K562 (cell line): ENCODE data around the gene MMP23B. TPM values are rescaled to one million over a fixed set of nuclear protein-coding genes. Genes with fewer than 3 reads are reported as not detected.
A peak's percentile ranks its signal among the peaks of the same experiment; 100 is the strongest.

ENCODE experiments used
- CREM ChIP-seq: IDR thresholded peaks from 2 replicates; pipeline ENCODE4 v1.6.1; 2014; ENCODE audit warnings: antibody characterized with exemption, low read depth
- HDAC2 ChIP-seq: fragments of 450-650 bp; IDR thresholded peaks from 2 replicates; pipeline ENCODE4 v1.6.1; 2016; ENCODE audit warnings: mild to moderate bottlenecking
- MAZ ChIP-seq, 2 experiments: fragments of 450-650 bp in 1 of 2; sonication (generic) in 1 of 2; formaldehyde crosslinking; IDR thresholded peaks in 1 of 2; conservative IDR thresholded peaks in 1 of 2; 2 replicates each; pipeline versions ENCODE4 v1.4.0 to v1.5.0; 2020; ENCODE audit warnings: mild to moderate bottlenecking in 1 of 2, missing genetic modification reagents in 1 of 2
- PCBP1 ChIP-seq: fragments of 200-400 bp; formaldehyde crosslinking; IDR thresholded peaks from 2 replicates; pipeline ENCODE4 v1.6.1; 2018; ENCODE audit warnings: mild to moderate bottlenecking, low read depth, low read length; ENCODE audit not compliant: poor library complexity, severe bottlenecking
- PHF8 ChIP-seq: fragments of 200-600 bp; sonication (generic); IDR thresholded peaks from 2 replicates; pipeline ENCODE4 v1.6.1; 2012; ENCODE audit warnings: mixed run types, mild to moderate bottlenecking, inconsistent platforms, low read length, moderate library complexity, borderline replicate concordance
- PRDM10 ChIP-seq: fragments of 450-650 bp; IDR thresholded peaks from 2 replicates; pipeline ENCODE4 v1.6.1; 2018; ENCODE audit not compliant: partially characterized antibody
- ZBTB33 ChIP-seq: sonication (generic); formaldehyde crosslinking; IDR thresholded peaks from 2 replicates; pipeline ENCODE4 v1.8.1; 2023; ENCODE audit warnings: mild to moderate bottlenecking, missing genetic modification reagents
- ZNF174 ChIP-seq: fragments of 250-450 bp; sonication (Bioruptor Pico); IDR thresholded peaks from 2 replicates; pipeline ENCODE4 v1.4.0; 2020; ENCODE audit warnings: mild to moderate bottlenecking
- polyA plus RNA-seq, 8 experiments: library from polyadenylated mRNA; depleted of rRNA in 4 of 8; stranded (reverse) in 5 of 8; unstranded in 3 of 8; fragments of >200 nt; fragmentation: Nextera tagmentation in 2 of 8; fragmentation: Illumina TruSeq in 1 of 8; extraction: Ambion mirVana in 2 of 8; extraction: Trizol in 1 of 8; gene quantifications; 2 replicates each; pipeline versions ENCODE4 v1.2.1 to v1.2.3, GENCODE V29; 2011 to 2014; ENCODE audit warnings: inconsistent platforms in 1 of 8, missing spikeins in 1 of 8
- total RNA-seq, 7 experiments: library from RNA; depleted of rRNA in 6 of 7; stranded (reverse); fragments of >200 nt in 6 of 7; fragmentation: Illumina TruSeq in 2 of 7; extraction: Trizol in 2 of 7; gene quantifications; 2 replicates each; pipeline versions ENCODE4 v1.2.1 to v1.2.3, GENCODE V29; 2011 to 2021; ENCODE audit warnings: low replicate concordance in 1 of 7
- TF ChIP-seq, protein P1 (sequence below): fragments of 200-800 bp; sonication (Bioruptor generic); IDR thresholded peaks from 2 replicates; pipeline ENCODE4 v1.6.1; 2017; ENCODE audit warnings: missing genetic modification characterization, missing compliant biosample characterization
- TF ChIP-seq, protein P2 (sequence below): sonication (generic); formaldehyde crosslinking; IDR thresholded peaks from 2 replicates; pipeline ENCODE4 v1.8.0; 2022; ENCODE audit warnings: missing genetic modification reagents, mild to moderate bottlenecking, moderate library complexity, borderline replicate concordance

MMP23B gene
- total and polyA plus RNA-seq, 9 of the 15 experiments (the other 6 are each of a cell fraction or from before 2014, with no cell fraction given), result 0.28 to 1.2 (median 0.41) TPM; not detected in 5

GRCh38 chr1:1597275-1597930 is 34.6 kb upstream of the MMP23B start (continued):
- TF ChIP-seq, protein P1, sequence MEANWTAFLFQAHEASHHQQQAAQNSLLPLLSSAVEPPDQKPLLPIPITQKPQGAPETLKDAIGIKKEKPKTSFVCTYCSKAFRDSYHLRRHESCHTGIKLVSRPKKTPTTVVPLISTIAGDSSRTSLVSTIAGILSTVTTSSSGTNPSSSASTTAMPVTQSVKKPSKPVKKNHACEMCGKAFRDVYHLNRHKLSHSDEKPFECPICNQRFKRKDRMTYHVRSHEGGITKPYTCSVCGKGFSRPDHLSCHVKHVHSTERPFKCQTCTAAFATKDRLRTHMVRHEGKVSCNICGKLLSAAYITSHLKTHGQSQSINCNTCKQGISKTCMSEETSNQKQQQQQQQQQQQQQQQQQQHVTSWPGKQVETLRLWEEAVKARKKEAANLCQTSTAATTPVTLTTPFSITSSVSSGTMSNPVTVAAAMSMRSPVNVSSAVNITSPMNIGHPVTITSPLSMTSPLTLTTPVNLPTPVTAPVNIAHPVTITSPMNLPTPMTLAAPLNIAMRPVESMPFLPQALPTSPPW (CRISPR knock-in tag), result peak; percentile 98
- TF ChIP-seq PHF8 (peak; percentile 22; the same call in 1 of the 2 replicates), MAZ (CRISPR knock-in tag; conservative IDR thresholded peaks at IDR 0.05 in 1 of 2, IDR thresholded peaks at IDR 0.05 in 1 of 2) (peak in 1 of 2 experiments; percentile 39; a peak in 1 of 4 replicates), PRDM10 (peak; percentile 89), HDAC2 (no peak), ZBTB33 (CRISPR knock-in tag) (0 out of 2 replicates have a peak, but pooled peaks have one; percentile 33), PCBP1 (peak; percentile 39), CREM (peak; percentile 4; the same call in 1 of the 2 replicates), ZNF174 (CRISPR knock-in tag) (no peak)
- TF ChIP-seq, protein P2, sequence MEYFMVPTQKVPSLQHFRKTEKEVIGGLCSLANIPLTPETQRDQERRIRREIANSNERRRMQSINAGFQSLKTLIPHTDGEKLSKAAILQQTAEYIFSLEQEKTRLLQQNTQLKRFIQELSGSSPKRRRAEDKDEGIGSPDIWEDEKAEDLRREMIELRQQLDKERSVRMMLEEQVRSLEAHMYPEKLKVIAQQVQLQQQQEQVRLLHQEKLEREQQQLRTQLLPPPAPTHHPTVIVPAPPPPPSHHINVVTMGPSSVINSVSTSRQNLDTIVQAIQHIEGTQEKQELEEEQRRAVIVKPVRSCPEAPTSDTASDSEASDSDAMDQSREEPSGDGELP (CRISPR knock-in tag), result peak; percentile 72; the same call in 1 of the 2 replicates
